Measurements from ENCODE around the gene LRRC23. TPM values are rescaled to one million over a fixed set of nuclear protein-coding genes. Genes with fewer than 3 reads are reported as not detected.

The LRRC23 gene
- total and polyA plus RNA-seq, 2 of the 13 experiments (the other 11 are each of a cell fraction or from before 2014, with no cell fraction given): 6.0 to 7.8 TPM

- peak; percentile 25 for TF ChIP-seq SKI (IDR thresholded peaks at IDR 0.05; ENCODE audit: partially characterized antibody)
- peak; percentile 68; the same call in 1 of the 2 replicates for TF ChIP-seq ISL2 (CRISPR knock-in tag; IDR thresholded peaks at IDR 0.05)
- no peak for TF ChIP-seq NFIC (IDR thresholded peaks at IDR 0.05; ENCODE audit: low read length)
- peak; percentile 82; the same call in 1 of the 2 replicates for TF ChIP-seq HOXA7 (CRISPR knock-in tag; IDR thresholded peaks at IDR 0.05)
- 0 out of 2 replicates have a peak, but pooled peaks have one; percentile 29 for TF ChIP-seq BCL6 (CRISPR knock-in tag; IDR thresholded peaks at IDR 0.05)
- TF ChIP-seq TAF1 (CRISPR knock-in tag; IDR thresholded peaks at IDR 0.05): peak; percentile 33; the same call in 1 of the 2 replicates
- TF ChIP-seq ZNF883 (CRISPR knock-in tag; IDR thresholded peaks at IDR 0.05; ENCODE audit: not compliant biosample characterization): peak; percentile 73
- TF ChIP-seq ZNF572 (CRISPR knock-in tag; IDR thresholded peaks at IDR 0.05): peak; percentile 43; the same call in 1 of the 2 replicates
- peak; percentile 6; the same call in 1 of the 2 replicates for TF ChIP-seq ZNF230 (CRISPR knock-in tag; IDR thresholded peaks at IDR 0.05)
- TF ChIP-seq NCOA1 (CRISPR knock-in tag; IDR thresholded peaks at IDR 0.05): no peak
- peak; percentile 82; the same call in 1 of the 2 replicates for TF ChIP-seq ZNF598 (CRISPR knock-in tag; IDR thresholded peaks at IDR 0.05; ENCODE audit: borderline replicate concordance)
- peak; percentile 76; the same call in 1 of the 2 replicates for TF ChIP-seq MED13 (CRISPR knock-in tag; IDR thresholded peaks at IDR 0.05)
- peak; percentile 75 for TF ChIP-seq RXRB (CRISPR knock-in tag; IDR thresholded peaks at IDR 0.05; ENCODE audit: borderline replicate concordance)
- TF ChIP-seq UBTF (CRISPR knock-in tag; IDR thresholded peaks at IDR 0.05): peak; percentile 68
- TF ChIP-seq PATZ1 (CRISPR knock-in tag; IDR thresholded peaks at IDR 0.05): peak; percentile 36; the same call in 1 of the 2 replicates
- peak; percentile 58; the same call in 1 of the 2 replicates for TF ChIP-seq ZMYM3 (CRISPR knock-in tag; IDR thresholded peaks at IDR 0.05)
- TF ChIP-seq DDIT3 (CRISPR knock-in tag; IDR thresholded peaks at IDR 0.05): no peak
- TF ChIP-seq RCOR2 (CRISPR knock-in tag; IDR thresholded peaks at IDR 0.05): no peak
- peak; percentile 35; the same call in 1 of the 2 replicates for TF ChIP-seq ZBTB7B (CRISPR knock-in tag; IDR thresholded peaks at IDR 0.05)
- TF ChIP-seq SP4 (CRISPR knock-in tag; IDR thresholded peaks at IDR 0.05): no peak
- TF ChIP-seq CCAR2 (optimal IDR thresholded peaks at IDR 0.05; ENCODE audit: low read depth, low read length): no peak
- TF ChIP-seq ARNTL (CRISPR knock-in tag; IDR thresholded peaks at IDR 0.05): 0 out of 2 replicates have a peak, but pooled peaks have one; percentile 30
- no peak for TF ChIP-seq BCLAF1 (IDR thresholded peaks at IDR 0.05)
Observed at GRCh38 chr12:6944381-6945186, 40.0 kb downstream of the LRRC23 start (continued).
